NB4 (cell line): ENCODE results near the gene CDH4.

ENCODE experiments used
- DNase-seq: peaks from one replicate; pipeline ENCODE4 v3.0.0; 2010; ENCODE audit warnings: low read depth
- H3K4me3 ChIP-seq: one replicate; pipeline ENCODE4 v1.5.1; 2011; ENCODE audit warnings: mild to moderate bottlenecking, low read depth, low read length, moderate library complexity
- CTCF ChIP-seq: IDR thresholded peaks from one replicate; pipeline ENCODE4 v1.5.1; 2012; ENCODE audit warnings: low read depth, low read length
- MYC ChIP-seq: IDR thresholded peaks from 2 replicates; pipeline ENCODE4 v1.6.1; 2011; ENCODE audit warnings: low read depth, low read length
- POLR2A ChIP-seq: IDR thresholded peaks from 2 replicates; pipeline ENCODE4 v1.6.1; 2011; ENCODE audit warnings: mild to moderate bottlenecking; ENCODE audit not compliant: insufficient read length; ENCODE audit errors: extremely low read depth
- TF ChIP-seq, protein P1 (sequence below): IDR thresholded peaks from 2 replicates; pipeline ENCODE4 v1.6.1; 2011; ENCODE audit warnings: low read depth, low read length

The CDH4 gene

GRCh38 chr20:61490721-61491120 lies 238.7 kb downstream of the CDH4 start:
- no peak for TF ChIP-seq MYC
- no peak for TF ChIP-seq CTCF
- TF ChIP-seq POLR2A, result no peak
- TF ChIP-seq, protein P1, sequence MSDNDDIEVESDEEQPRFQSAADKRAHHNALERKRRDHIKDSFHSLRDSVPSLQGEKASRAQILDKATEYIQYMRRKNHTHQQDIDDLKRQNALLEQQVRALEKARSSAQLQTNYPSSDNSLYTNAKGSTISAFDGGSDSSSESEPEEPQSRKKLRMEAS, result no peak
- no peak overlapping the region for H3K4me3 ChIP-seq
- DNase-seq, result no peak

DNA sequence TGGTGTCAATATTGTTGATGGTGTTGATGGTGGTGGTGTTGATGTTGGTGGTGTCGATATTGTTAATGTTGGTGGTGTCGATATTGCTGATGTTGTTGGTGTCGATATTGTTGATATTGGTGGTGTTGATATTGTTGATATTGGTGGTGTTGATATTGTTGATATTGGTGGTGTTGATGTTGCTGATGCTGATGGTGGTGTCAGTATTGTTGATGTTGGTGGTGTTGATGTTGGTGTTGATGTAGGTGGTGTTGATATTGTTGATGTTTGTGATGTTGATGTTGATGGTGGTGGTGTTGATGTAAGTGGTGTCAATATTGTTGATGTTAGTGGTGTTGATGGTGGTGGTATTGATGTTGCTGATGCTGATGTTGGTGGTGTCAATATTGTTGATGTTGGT lies 240.0 kb downstream of the CDH4 start:
- TF ChIP-seq MYC (no peak), POLR2A (no peak), CTCF (no peak)
- TF ChIP-seq, protein P1, result no peak
- H3K4me3 ChIP-seq, result no peak overlapping the region
- no peak for DNase-seq

- TF ChIP-seq, protein P1, result no peak
- TF ChIP-seq MYC, result no peak
- TF ChIP-seq POLR2A, result no peak
- TF ChIP-seq CTCF, result no peak
- no peak overlapping the region for H3K4me3 ChIP-seq
- no peak for DNase-seq
These were observed 241.8 kb downstream of the CDH4 start for GRCh38 chr20:61493798-61494305.

GRCh38 chr20:61494763-61495575 lies 242.9 kb downstream of the CDH4 start:
- TF ChIP-seq, protein P1, result no peak
- no peak for TF ChIP-seq POLR2A
- TF ChIP-seq MYC, result no peak
- no peak overlapping the region for H3K4me3 ChIP-seq
- no peak for DNase-seq

DNA sequence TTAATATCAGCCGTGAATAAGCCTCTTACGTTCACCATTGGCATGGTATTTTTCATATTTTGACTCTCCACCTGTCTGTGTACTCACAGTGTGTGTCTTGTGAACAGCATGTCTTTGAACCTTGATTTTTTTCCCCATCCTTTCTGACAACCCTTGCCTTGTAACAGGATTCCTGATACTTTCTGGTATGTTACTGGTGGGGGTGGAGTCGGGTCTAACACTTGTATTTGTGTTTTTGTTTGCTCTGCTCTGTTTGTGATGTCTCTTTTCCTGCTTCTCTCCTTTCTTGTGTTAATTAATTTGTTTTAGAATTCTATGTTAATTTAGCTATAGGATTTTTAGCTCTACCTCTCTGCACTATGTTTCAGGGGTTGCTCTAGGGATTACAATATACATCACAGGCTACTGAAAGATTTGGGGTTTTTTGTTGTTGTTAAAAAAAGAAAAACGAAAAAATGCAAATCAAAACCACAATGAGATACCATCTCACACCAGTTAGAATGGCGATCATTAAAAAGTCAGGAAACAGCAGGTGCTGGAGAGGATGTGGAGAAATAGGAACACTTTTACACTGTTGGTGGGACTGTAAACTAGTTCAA lies 245.1 kb downstream of the CDH4 start:
- no peak overlapping the region for H3K4me3 ChIP-seq
- TF ChIP-seq, protein P1, result no peak
- TF ChIP-seq MYC (no peak), POLR2A (no peak), CTCF (no peak)
- DNase-seq, result no peak
